Liver (tissue), 9 donors: ENCODE results near the gene PDGFD. TPM values are rescaled to one million over a fixed set of nuclear protein-coding genes. Genes with fewer than 3 reads are reported as not detected.

Experiments
- DNase-seq: peaks from one replicate; pipeline ENCODE4 v3.0.0-alpha.2; 2017; ENCODE audit warnings: low spot score
- H3K27ac ChIP-seq, 2 donors: one replicate each; pipeline ENCODE4 v1.7.0; 2013; ENCODE audit warnings: inconsistent platforms in 2 of 2, low read length in 2 of 2, control low read depth in 1 of 2, low read depth in 1 of 2, mild to moderate bottlenecking in 1 of 2
- H3K27me3 ChIP-seq, 4 donors: one replicate each; pipeline versions ENCODE4 v1.6.1 to v1.7.0; 2013; ENCODE audit warnings: low read length in 3 of 4, inconsistent platforms in 1 of 4, mild to moderate bottlenecking in 1 of 4, moderate library complexity in 1 of 4; ENCODE audit not compliant: control insufficient read depth in 4 of 4, insufficient read depth in 4 of 4
- H3K36me3 ChIP-seq, 4 donors: one replicate each; pipeline versions ENCODE4 v1.6.1 to v1.7.0; 2013; ENCODE audit warnings: low read length in 3 of 4, mild to moderate bottlenecking in 3 of 4, low read depth in 1 of 4, moderate library complexity in 1 of 4; ENCODE audit not compliant: control insufficient read depth in 4 of 4, insufficient read depth in 3 of 4
- H3K4me1 ChIP-seq, 4 donors: one replicate each; pipeline versions ENCODE4 v1.6.1 to v1.7.0; 2013; ENCODE audit warnings: low read length in 3 of 4, mild to moderate bottlenecking in 3 of 4, moderate library complexity in 1 of 4; ENCODE audit not compliant: control insufficient read depth in 4 of 4, insufficient read depth in 4 of 4
- H3K4me3 ChIP-seq, 3 donors: one replicate each; pipeline versions ENCODE4 v1.6.1 to v1.7.0; 2013; ENCODE audit warnings: low read length in 3 of 3, control low read depth in 1 of 3, low read depth in 1 of 3, mild to moderate bottlenecking in 1 of 3
- H3K9ac ChIP-seq, 2 donors: one replicate each; pipeline ENCODE4 v1.7.0; 2013; ENCODE audit warnings: low read length in 2 of 2, mild to moderate bottlenecking in 2 of 2, moderate library complexity in 2 of 2, control low read depth in 1 of 2, low read depth in 1 of 2
- H3K9me3 ChIP-seq, 4 donors: one replicate each; pipeline versions ENCODE4 v1.6.1 to v1.7.0; 2013; ENCODE audit warnings: low read length in 3 of 4; ENCODE audit not compliant: control insufficient read depth in 4 of 4
- ATF3 ChIP-seq: IDR thresholded peaks from 2 replicates; pipeline ENCODE4 v1.6.1; 2016; ENCODE audit warnings: antibody characterized with exemption
- EGR1 ChIP-seq, 2 donors: IDR thresholded peaks; 2 replicates each; pipeline ENCODE4 v1.6.1; 2016 to 2018; ENCODE audit warnings: antibody characterized with exemption in 2 of 2, low read depth in 2 of 2
- FOXA1 ChIP-seq: IDR thresholded peaks from 2 replicates; pipeline ENCODE4 v1.6.1; 2016; ENCODE audit warnings: antibody characterized with exemption
- FOXA2 ChIP-seq: IDR thresholded peaks from 2 replicates; pipeline ENCODE4 v1.6.1; 2016; ENCODE audit warnings: antibody characterized with exemption
- GABPA ChIP-seq, 2 donors: IDR thresholded peaks in 1 of 2; conservative IDR thresholded peaks in 1 of 2; 2 replicates each; pipeline ENCODE4 v1.6.1; 2016; ENCODE audit warnings: antibody characterized with exemption in 2 of 2, mild to moderate bottlenecking in 1 of 2, moderate library complexity in 1 of 2
- HNF4A ChIP-seq, 2 donors: conservative IDR thresholded peaks; 2 replicates each; pipeline ENCODE4 v1.6.1; 2016; ENCODE audit warnings: antibody characterized with exemption in 2 of 2, mild to moderate bottlenecking in 2 of 2
- HNF4G ChIP-seq: IDR thresholded peaks from 2 replicates; pipeline ENCODE4 v1.6.1; 2016; ENCODE audit warnings: antibody characterized with exemption
- JUND ChIP-seq, 2 donors: IDR thresholded peaks; 2 replicates each; pipeline ENCODE4 v1.6.1; 2016; ENCODE audit warnings: antibody characterized with exemption in 2 of 2
- NR2F2 ChIP-seq: IDR thresholded peaks from 2 replicates; pipeline ENCODE4 v1.6.1; 2016; ENCODE audit warnings: antibody characterized with exemption
- RAD21 ChIP-seq, 2 donors: IDR thresholded peaks; 2 replicates each; pipeline ENCODE4 v1.6.1; 2016; ENCODE audit warnings: antibody characterized with exemption in 2 of 2, mild to moderate bottlenecking in 2 of 2
- REST ChIP-seq: IDR thresholded peaks from 2 replicates; pipeline ENCODE4 v1.6.1; 2016; ENCODE audit warnings: antibody characterized with exemption, mild to moderate bottlenecking
- RXRA ChIP-seq, 2 donors: IDR thresholded peaks; 2 replicates each; pipeline ENCODE4 v1.6.1; 2017 to 2018; ENCODE audit warnings: antibody characterized with exemption in 2 of 2, mild to moderate bottlenecking in 1 of 2
- SP1 ChIP-seq: IDR thresholded peaks from 2 replicates; pipeline ENCODE4 v1.6.1; 2018; ENCODE audit warnings: antibody characterized with exemption, mild to moderate bottlenecking
- TAF1 ChIP-seq: conservative IDR thresholded peaks from 2 replicates; pipeline ENCODE4 v1.6.1; 2016; ENCODE audit warnings: antibody characterized with exemption, mild to moderate bottlenecking
- YY1 ChIP-seq: IDR thresholded peaks from 2 replicates; pipeline ENCODE4 v1.6.1; 2016; ENCODE audit warnings: antibody characterized with exemption, mild to moderate bottlenecking
- ZBTB33 ChIP-seq: IDR thresholded peaks from 2 replicates; pipeline ENCODE4 v1.6.1; 2016; ENCODE audit warnings: antibody characterized with exemption
- WGBS: extraction: QIAGEN DNeasy Blood & Tissue Kit; methylation state at CpG from one replicate; pipeline ENCODE4 v1.1.7; 2013; 5-methylcytosine and 5-hydroxymethylcytosine counted together
- polyA plus RNA-seq, 2 donors: library from polyadenylated mRNA; stranded (reverse) in 1 of 2; unstranded in 1 of 2; fragments of 200-250 nt in 1 of 2; fragments of >200 nt in 1 of 2; fragmentation: Nextera tagmentation in 1 of 2; extraction: Ambion mirVana in 1 of 2; gene quantifications; one replicate each; pipeline versions ENCODE4 v1.2.1 to v1.2.3, GENCODE V29; 2013 to 2015
- total RNA-seq, 2 donors: library from RNA; depleted of rRNA; stranded (reverse); fragments of >200 nt; gene quantifications; one replicate each; pipeline ENCODE4 v1.2.3, GENCODE V29; 2014
- TF ChIP-seq, protein P1 (sequence below): fragments of 150-350 bp; IDR thresholded peaks from 2 replicates; pipeline ENCODE4 v1.5.1; 2017; ENCODE audit warnings: improper control_type of control experiment, low read depth, low read length; ENCODE audit not compliant: missing input control
- TF ChIP-seq, protein P2 (sequence below): IDR thresholded peaks from 2 replicates; pipeline ENCODE4 v1.6.1; 2016; ENCODE audit warnings: antibody characterized with exemption
- donor health status: healthy.
- donor health status: healthy.
- donor health status: healthy.
- donor health status: healthy.
- donor health status: healthy.

PDGFD gene
- total and polyA plus RNA-seq, 4 donors, result 1.0 to 3.3 (median 2.1) TPM

DNA sequence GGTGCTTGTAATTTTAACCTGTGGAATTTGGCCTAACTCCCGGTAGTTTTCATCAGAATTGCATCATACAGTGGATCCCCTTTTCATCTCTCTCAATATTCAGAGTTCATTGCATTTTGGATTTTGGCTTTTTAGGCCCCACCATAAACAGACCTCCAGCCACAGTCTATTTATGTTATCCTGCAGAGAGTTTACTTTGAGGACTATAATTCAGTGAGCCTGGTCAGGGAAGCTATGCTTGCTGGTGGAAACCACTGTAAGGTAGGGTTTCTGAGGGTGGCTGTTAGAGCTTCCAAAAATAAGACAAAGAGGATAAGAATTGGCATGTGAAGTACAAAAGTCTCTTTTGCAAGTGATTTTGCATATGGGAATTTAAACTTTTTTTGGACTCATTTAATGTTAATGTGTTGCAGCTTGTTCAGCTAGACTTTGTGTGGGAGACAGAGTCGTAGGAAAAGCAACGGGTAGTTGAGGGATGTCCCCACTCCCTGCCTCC, 162.3 kb downstream of the PDGFD start:
- no peaks in the 10 kb centered on the region for H3K9me3 ChIP-seq
- TF ChIP-seq, protein P1, sequence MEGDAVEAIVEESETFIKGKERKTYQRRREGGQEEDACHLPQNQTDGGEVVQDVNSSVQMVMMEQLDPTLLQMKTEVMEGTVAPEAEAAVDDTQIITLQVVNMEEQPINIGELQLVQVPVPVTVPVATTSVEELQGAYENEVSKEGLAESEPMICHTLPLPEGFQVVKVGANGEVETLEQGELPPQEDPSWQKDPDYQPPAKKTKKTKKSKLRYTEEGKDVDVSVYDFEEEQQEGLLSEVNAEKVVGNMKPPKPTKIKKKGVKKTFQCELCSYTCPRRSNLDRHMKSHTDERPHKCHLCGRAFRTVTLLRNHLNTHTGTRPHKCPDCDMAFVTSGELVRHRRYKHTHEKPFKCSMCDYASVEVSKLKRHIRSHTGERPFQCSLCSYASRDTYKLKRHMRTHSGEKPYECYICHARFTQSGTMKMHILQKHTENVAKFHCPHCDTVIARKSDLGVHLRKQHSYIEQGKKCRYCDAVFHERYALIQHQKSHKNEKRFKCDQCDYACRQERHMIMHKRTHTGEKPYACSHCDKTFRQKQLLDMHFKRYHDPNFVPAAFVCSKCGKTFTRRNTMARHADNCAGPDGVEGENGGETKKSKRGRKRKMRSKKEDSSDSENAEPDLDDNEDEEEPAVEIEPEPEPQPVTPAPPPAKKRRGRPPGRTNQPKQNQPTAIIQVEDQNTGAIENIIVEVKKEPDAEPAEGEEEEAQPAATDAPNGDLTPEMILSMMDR, result no peak
- H3K9ac ChIP-seq, result no peak overlapping the region
- H3K4me1 ChIP-seq, result no peaks in the 10 kb centered on the region
- DNase-seq, result no peak
- no peak overlapping the region for H3K27ac ChIP-seq
- no peaks in the 10 kb centered on the region for H3K36me3 ChIP-seq
- no peaks in the 10 kb centered on the region for H3K27me3 ChIP-seq
- no peak overlapping the region for H3K4me3 ChIP-seq
- 73% methylated on average over 3 of the region's 3 CpGs for WGBS

DNA sequence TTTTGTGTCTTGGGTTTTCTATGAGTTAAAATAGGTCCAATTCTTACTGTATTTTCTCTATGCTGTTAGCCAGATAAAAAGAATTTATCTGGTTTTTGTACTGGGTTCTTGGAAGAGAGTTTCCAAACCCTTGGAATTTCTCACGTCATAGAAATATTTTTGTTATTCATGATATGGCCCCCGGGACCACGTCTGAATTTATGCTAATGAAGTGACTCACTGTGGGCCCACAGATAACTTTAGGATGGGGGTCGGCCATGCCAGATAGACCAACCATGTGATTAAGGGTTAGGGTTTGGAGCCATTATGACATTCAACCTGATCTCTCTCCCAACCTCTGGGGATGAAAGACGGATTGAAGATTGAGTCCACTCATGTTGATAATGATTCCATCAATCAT, 163.1 kb downstream of the PDGFD start:
- H3K27ac ChIP-seq, result no peak overlapping the region
- TF ChIP-seq JUND (IDR thresholded peaks at IDR 0.05) (no peak), FOXA1 (no peak), TAF1 (no peak), REST (no peak), YY1 (no peak), FOXA2 (no peak), SP1 (no peak), HNF4G (no peak), ATF3 (no peak), EGR1 (IDR thresholded peaks at IDR 0.05; ENCODE audit: low read depth in 2 of 2) (no peak), RXRA (IDR thresholded peaks at IDR 0.05) (no peak), RAD21 (IDR thresholded peaks at IDR 0.05) (no peak), GABPA (IDR thresholded peaks at IDR 0.05 in 1 of 2, conservative IDR thresholded peaks at IDR 0.05 in 1 of 2) (no peak), ZBTB33 (no peak), NR2F2 (no peak), HNF4A (conservative IDR thresholded peaks at IDR 0.05) (no peak)
- TF ChIP-seq, protein P2, sequence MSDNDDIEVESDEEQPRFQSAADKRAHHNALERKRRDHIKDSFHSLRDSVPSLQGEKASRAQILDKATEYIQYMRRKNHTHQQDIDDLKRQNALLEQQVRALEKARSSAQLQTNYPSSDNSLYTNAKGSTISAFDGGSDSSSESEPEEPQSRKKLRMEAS, result no peak
- TF ChIP-seq, protein P1, result no peak
- DNase-seq, result no peak

More for the DNA sequence above, 163.1 kb downstream of the PDGFD start:
- WGBS, result 62% methylated on average over 5 of the region's 5 CpGs
- Histone ChIP-seq H3K27me3 (no peaks in the 10 kb centered on the region), H3K9ac (no peak overlapping the region), H3K4me3 (no peak overlapping the region), H3K36me3 (no peaks in the 10 kb centered on the region), H3K9me3 (no peaks in the 10 kb centered on the region), H3K4me1 (no peaks in the 10 kb centered on the region)
